Measurements from ENCODE around the gene EML1. TPM values are rescaled to one million over a fixed set of nuclear protein-coding genes. Genes with fewer than 3 reads are reported as not detected.

The EML1 gene
- total RNA-seq, 1 experiment from 2014 or later: 16.1 TPM

- no peak for TF ChIP-seq STAT6 (CRISPR knock-in tag; conservative IDR thresholded peaks at IDR 0.05; ENCODE audit: low read depth)
- TF ChIP-seq ZSCAN18 (CRISPR knock-in tag; IDR thresholded peaks at IDR 0.05): no peak
- no peak for TF ChIP-seq ESRRA (CRISPR knock-in tag; IDR thresholded peaks at IDR 0.05; ENCODE audit: borderline replicate concordance)
- TF ChIP-seq SMAD4 (CRISPR knock-in tag; IDR thresholded peaks at IDR 0.05): no peak
- no peak for TF ChIP-seq ZBTB21 (CRISPR knock-in tag; IDR thresholded peaks at IDR 0.05; ENCODE audit: borderline replicate concordance)
- TF ChIP-seq RORB (CRISPR knock-in tag; IDR thresholded peaks at IDR 0.05): no peak
- TF ChIP-seq IRF2 (CRISPR knock-in tag; IDR thresholded peaks at IDR 0.05; ENCODE audit: borderline replicate concordance, low read depth): no peak
- TF ChIP-seq NR2C2 (CRISPR knock-in tag; IDR thresholded peaks at IDR 0.05): no peak
- no peak for TF ChIP-seq ATF6 (CRISPR knock-in tag; IDR thresholded peaks at IDR 0.05)
- no peak for TF ChIP-seq CDX4 (CRISPR knock-in tag; IDR thresholded peaks at IDR 0.05; ENCODE audit: borderline replicate concordance)
- TF ChIP-seq OVOL2 (CRISPR knock-in tag; IDR thresholded peaks at IDR 0.05; ENCODE audit: borderline replicate concordance): no peak
- no peak for TF ChIP-seq IRF1 (CRISPR knock-in tag; IDR thresholded peaks at IDR 0.05)
- no peak for TF ChIP-seq TCF7 (CRISPR knock-in tag; IDR thresholded peaks at IDR 0.05; ENCODE audit: low read depth)
Observed at GRCh38 chr14:99990268-99991170, 197.3 kb downstream of the EML1 start (continued).

- no peak for ATAC-seq
- POLR2A ChIA-PET: no interaction called here
- H3K36me3 Mint-ChIP-seq: peaks cover 5% of the 10 kb centered on the region
- no peaks in the 10 kb centered on the region; the same call in 1 of the 2 replicates for H3K4me1 Mint-ChIP-seq
- peaks cover 15% of the 10 kb centered on the region for H3K9me3 Mint-ChIP-seq
- H3K27ac Mint-ChIP-seq: no peak overlapping the region
- no peak overlapping the region for H3K4me3 Mint-ChIP-seq
- DNase-seq (ENCODE audit: low spot score): no peak
- H3K27me3 Mint-ChIP-seq (ENCODE audit: low read depth): no peaks in the 10 kb centered on the region
- CTCF ChIA-PET: no interaction called here
- TF ChIP-seq ZBTB43 (CRISPR knock-in tag; IDR thresholded peaks at IDR 0.05) (no peak), ATF3 (CRISPR knock-in tag; conservative IDR thresholded peaks at IDR 0.05) (no peak), JAZF1 (CRISPR knock-in tag; IDR thresholded peaks at IDR 0.05) (no peak), STAT6 (CRISPR knock-in tag; conservative IDR thresholded peaks at IDR 0.05; ENCODE audit: low read depth) (no peak), E2F5 (CRISPR knock-in tag; IDR thresholded peaks at IDR 0.05) (no peak), CTCF (IDR thresholded peaks at IDR 0.05) (no peak), ZNF219 (CRISPR knock-in tag; IDR thresholded peaks at IDR 0.05; ENCODE audit: borderline replicate concordance) (no peak)
Observed at GRCh38 chr14:99991331-99991730, 198.1 kb downstream of the EML1 start.

Measured in WTC11 (cell line).